ENCODE data around the gene COL15A1.

The COL15A1 gene

GRCh38 chr9:98923451-98924123 is 20.1 kb upstream of the COL15A1 start:
- no peak overlapping the region for H3K4me3 ChIP-seq (replicated peaks in 1 of 2; ENCODE audit: low read depth in 2 of 2, low read length in 2 of 2)
- TF ChIP-seq CTCF (IDR thresholded peaks at IDR 0.05; ENCODE audit: low read depth, low read length): no peak
- DNase-seq (ENCODE audit: low read depth in 2 of 2): no peak

GRCh38 chr9:98924946-98925820 is 18.5 kb upstream of the COL15A1 start:
- no peak for DNase-seq (ENCODE audit: low read depth in 2 of 2)
- no peak overlapping the region for H3K4me3 ChIP-seq (replicated peaks in 1 of 2; ENCODE audit: low read depth in 2 of 2, low read length in 2 of 2)
- no peak for TF ChIP-seq CTCF (IDR thresholded peaks at IDR 0.05; ENCODE audit: low read depth, low read length)

- no peak for DNase-seq (ENCODE audit: low read depth in 2 of 2)
- no peak overlapping the region for H3K4me3 ChIP-seq (replicated peaks in 1 of 2; ENCODE audit: low read depth in 2 of 2, low read length in 2 of 2)
- no peak for TF ChIP-seq CTCF (IDR thresholded peaks at IDR 0.05; ENCODE audit: low read depth, low read length)
Observed at GRCh38 chr9:98925956-98926355, 17.8 kb upstream of the COL15A1 start.

GRCh38 chr9:98927724-98928123 is 16.0 kb upstream of the COL15A1 start:
- no peak overlapping the region for H3K4me3 ChIP-seq (replicated peaks in 1 of 2; ENCODE audit: low read depth in 2 of 2, low read length in 2 of 2)
- no peak for TF ChIP-seq CTCF (IDR thresholded peaks at IDR 0.05; ENCODE audit: low read depth, low read length)
- no peak for DNase-seq (ENCODE audit: low read depth in 2 of 2)

- DNase-seq (ENCODE audit: low read depth in 2 of 2): peak in 1 of 2 donors; percentile 64
- TF ChIP-seq CTCF (IDR thresholded peaks at IDR 0.05; ENCODE audit: low read depth, low read length): no peak
- no peak overlapping the region for H3K4me3 ChIP-seq (replicated peaks in 1 of 2; ENCODE audit: low read depth in 2 of 2, low read length in 2 of 2)
Observed at GRCh38 chr9:98929071-98929470, 14.6 kb upstream of the COL15A1 start.

GRCh38 chr9:98929895-98930341 is 13.8 kb upstream of the COL15A1 start:
- peak in 1 of 2 donors; percentile 38 for DNase-seq (ENCODE audit: low read depth in 2 of 2)
- H3K4me3 ChIP-seq (replicated peaks in 1 of 2; ENCODE audit: low read depth in 2 of 2, low read length in 2 of 2): no peak overlapping the region
- no peak for TF ChIP-seq CTCF (IDR thresholded peaks at IDR 0.05; ENCODE audit: low read depth, low read length)

All from cardiac fibroblast (primary cell).